Activated CD4-positive, alpha-beta T cell treated with anti-CD3 and anti-CD28 coated beads, Interleukin-2, amount 50 U/mL, for 48 hours (primary cell): Measurements from ENCODE around the gene MAPK7.

Experiments
- DNase-seq, 2 experiments: peaks; one replicate each; pipeline ENCODE4 v3.0.0-alpha.2; 2020

MAPK7 gene

DNA sequence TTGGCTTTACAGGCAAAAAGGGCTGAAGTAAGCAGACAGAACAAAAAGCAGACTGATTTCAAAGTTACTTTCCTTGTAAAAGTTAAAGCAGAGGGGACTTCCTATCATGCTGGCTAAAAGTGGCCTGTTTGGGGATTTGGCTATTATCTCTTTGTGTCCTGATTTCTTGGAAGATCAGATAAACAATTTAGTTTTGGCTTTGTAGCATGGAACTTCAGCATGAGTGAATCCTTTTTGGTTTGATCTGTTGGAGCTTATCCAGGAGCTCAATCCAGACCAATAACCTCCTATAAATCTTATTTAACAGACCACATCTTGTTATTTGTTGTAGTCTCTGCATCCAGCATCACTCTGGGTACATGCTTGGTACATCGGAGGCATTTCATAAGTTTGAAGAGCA lies 23.9 kb downstream of the MAPK7 start:
- DNase-seq = no peak

DNA sequence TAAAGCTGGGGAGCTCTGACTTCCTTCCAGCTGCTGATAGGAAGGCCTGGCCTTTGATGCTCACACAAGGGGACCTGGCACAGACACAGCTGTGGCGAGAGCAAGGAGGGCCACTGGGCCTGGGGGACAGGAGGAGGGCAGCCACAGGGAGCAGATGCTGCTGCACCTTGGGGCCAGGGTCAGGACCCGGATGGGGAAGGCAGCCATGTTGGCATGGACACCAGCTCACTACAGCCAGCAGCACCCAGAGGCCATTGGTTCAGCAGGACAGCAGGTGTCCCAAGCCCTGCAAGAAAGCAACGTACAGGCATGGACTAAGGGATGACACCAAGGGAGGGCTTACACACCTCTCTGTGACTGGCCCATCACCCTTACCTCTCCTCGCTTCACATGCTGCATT lies 24.7 kb downstream of the MAPK7 start:
- no peak for DNase-seq

DNA sequence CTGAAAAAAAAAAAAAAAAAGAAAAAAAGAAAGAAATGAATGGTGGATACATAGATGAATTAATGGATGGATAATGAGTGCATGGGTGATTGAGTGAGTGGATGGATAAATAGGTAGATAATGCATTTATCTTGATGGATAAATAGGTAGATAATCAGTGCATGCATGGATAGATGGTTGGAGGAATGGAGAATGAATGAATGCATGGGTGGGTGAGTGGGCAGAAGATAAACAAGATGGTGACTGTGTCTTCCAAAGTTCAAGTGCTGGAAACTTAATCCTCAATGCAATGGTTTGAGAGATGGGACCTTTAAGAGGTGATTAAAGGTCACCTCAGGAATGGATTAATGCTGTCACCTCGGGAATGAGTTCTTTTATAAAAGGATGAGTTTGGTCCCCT lies 26.0 kb downstream of the MAPK7 start:
- DNase-seq = no peak

DNA sequence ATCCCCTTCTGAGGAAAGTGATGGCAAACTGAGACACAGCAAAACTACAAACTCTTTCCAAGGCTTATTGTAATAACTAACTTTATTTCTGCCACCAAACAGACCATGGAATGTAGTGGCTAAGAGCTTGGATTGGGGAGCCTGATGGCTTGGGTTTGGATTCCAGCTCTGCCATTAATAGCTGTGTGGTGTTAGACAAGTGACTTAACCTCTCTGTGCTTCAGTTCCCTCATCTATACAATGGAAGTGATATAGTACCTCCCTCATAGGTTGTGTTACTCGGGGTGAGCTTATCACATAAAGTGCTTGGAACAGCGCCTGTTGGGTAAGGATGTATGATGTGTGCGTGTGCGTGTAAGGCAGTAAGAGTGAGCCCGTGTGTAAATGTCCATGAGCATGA lies 26.8 kb downstream of the MAPK7 start:
- DNase-seq = no peak

DNA sequence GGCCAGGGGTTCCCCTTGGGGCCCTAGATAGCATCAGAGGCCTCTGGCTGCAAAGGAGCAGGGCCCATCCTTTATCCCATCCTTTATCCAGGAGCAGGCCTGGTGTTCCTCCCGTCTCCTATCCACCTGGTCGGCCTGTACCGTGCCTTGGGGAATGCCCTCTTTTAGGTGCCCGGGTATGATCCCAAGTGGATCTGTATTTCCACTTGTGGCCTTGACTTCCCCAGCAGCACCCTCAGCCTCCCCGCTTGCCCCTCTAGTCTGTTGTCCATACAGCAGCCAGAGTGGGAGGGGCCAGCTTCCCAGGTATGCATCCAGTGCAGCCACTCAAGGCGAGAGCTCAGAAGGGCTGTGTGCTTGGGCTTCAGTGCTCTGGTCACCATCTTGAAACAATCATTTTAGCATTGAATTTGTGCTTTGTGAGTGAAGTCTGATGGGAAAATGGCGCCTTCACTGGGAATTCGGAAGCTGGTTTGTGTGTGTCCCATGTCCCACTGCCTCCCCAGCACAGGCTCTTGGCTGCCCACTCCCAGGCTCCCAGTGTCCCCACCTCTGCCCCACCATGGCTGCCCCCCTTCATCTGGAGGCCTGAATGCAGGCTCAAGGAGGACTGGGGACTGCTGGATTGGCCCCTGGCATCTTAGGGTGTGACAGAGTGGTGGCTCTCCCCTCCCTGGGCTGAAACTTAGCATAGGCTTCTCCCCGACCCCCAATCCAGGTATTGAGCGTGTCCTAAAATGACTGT lies 29.5 kb downstream of the MAPK7 start:
- no peak for DNase-seq

DNA sequence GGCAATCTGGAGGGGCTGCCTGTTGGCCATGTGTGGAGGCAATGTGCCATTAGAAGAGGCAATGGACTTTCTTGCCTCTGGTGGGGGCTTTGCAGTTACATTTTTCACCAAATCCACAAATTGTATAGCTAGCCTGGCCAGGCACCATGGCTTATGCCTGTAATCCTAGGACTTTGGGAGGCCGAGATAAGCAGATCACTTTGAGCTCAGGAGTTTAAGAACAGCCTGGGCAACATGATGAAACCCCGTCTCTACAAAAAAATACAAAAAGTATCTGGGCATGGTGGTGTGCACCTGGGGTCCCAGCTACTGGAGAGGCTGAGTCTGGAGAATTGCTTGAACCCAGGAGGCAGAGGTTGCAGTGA lies 30.0 kb downstream of the MAPK7 start:
- no peak for DNase-seq

DNA sequence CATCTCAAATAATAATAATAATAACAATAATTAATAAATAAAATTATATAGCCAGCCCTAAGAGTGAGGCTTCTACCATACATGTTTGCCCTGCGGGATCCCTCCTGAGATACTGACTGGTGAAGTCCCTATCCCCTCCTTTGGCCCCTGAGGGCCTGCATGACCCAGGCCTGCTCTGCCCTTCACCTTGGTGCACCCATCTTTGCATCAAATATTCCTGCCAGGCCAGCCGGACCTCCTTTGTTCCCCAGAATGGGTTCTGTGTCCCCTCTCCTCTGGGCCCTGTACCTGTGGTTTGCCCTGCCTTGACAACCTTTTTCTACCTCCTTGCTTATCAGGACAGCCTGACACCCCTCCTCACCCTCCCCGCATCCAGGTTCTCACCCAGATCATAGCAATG lies 30.8 kb downstream of the MAPK7 start:
- DNase-seq = no peak

DNA sequence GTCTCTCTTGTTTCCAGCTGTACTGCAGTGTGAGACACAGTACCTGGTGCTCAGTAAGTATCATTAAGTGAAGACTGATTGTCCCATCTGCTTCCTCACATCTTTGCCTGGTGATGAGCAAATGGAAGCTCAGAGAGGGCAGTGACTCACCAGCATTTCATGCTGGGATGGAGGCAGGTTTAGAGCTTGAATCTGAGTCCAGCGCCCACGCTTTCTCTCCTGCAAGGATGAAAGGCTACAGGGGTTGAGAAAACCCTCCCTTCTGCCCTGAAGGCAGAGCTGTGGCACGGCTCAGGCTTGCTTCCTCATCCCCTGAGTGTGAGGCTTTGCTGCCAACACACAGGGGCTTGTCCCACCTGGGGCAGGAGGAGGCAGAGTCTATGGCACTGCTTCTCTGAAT lies 31.2 kb downstream of the MAPK7 start:
- DNase-seq = peak in 1 of 2 experiments; percentile 23

DNA sequence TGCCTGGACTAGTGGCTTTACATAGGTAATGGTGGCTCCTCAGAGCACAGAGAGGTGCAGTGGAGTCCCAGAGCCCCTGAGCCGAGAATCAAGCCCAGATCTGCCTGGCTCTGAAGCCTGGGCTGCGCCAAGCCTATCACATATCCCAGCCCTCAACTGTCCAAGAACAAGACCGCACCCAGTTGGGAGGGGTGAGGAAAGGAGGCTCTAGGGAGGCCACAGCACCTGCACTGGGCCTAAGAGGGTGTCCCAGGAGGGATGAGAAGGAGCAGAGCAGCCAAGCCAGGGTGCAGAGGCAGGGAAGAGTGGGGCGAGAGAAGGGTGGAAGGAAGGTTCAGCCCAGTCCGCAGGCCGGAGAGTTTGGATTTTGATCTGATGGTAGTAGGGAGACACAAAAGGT lies 31.8 kb downstream of the MAPK7 start:
- no peak for DNase-seq

DNA sequence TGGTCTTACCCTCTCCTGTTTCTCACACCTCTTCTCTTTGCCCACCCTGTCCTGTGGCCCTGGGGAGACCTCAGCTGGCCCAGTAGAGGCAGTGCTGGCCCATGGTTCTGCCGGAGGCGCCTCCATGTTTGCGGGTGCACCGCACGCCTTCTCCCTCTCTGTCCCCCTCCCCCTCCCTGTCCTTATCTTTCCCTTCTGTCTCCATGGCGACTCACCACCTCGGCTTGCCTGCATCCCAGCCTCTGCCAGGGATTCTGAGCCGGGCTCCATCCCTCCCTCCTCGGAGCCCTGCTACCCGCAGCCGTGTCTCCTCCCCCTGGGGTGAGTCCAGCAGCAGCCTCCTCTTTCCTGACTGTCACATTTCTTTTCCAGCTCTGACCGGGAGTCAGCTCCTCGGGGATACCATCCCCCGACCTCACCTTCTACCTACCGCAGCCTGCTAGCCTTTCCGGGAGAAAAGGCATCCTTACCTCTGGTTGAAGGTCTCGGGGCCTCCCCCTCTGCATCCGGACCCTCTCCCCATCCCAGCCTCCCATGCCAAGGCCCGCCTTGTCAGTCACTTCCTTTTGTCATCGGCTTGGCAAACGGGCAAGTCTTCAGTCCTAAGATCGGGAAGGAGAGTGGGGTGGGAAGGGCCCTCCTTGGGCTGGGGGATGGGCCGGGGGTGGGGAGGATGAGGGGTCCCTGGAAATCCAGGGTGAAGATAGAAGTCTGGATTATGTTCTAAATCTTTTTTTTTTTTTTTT lies 32.8 kb downstream of the MAPK7 start, which contains the start of gene RNF112:
Gene RNF112, plus strand, starts transcription at position 358 of the 746 bp plus-strand sequence. Its CDS starts 177 bp downstream, at position 535.
- DNase-seq = no peak

DNA sequence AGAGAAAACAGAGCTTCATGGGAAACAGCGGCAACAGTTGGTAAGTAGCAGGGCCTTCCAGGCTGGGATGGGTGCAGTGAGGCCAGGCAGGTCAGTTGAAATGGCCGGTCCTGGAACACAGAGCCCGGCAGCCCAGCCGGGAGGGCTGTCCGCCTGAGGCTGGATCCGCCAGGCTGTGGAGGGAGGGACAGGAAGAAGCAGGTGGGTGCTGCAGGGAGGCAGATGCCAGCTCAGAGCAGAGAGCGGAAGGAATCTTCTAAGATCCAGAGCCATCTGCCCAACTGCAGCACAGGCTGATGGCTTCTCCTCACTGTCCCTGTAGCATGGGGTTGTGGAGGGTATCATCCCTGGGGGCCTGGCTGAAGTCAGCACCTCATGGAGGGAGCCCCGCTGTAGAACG lies 33.3 kb downstream of the MAPK7 start:
- DNase-seq = no peak

DNA sequence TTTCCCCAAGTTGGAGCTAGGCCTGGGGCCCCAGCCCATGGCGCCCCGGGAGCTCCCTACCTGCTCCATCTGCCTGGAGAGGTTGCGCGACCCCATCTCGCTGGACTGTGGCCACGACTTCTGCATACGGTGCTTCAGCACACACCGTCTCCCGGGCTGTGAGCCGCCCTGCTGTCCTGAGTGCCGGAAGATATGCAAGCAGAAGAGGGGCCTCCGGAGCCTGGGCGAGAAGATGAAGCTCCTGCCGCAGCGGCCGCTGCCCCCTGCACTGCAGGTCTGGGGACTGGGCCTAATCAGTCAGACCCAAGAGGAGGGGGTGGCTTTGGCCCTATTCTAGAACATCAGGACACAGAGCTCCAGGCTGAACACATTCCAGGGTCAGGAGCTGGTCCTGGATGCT lies 34.2 kb downstream of the MAPK7 start:
- no peak for DNase-seq

DNA sequence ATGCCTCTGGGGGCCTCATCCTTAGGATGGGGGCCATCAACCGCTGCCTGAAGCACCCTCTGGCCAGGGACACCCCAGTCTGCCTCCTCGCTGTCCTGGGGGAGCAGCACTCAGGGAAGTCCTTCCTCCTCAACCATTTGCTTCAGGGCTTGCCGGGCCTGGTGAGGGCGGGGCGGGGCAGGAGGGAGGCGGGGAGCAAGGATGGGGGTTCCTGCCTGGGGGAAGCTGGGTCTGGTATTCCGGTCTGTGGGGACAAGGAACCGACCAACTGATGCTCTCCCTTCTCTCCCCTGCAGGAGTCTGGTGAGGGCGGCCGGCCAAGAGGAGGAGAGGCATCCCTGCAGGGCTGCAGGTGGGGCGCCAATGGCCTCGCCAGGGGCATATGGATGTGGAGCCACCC lies 34.7 kb downstream of the MAPK7 start:
- DNase-seq = no peak

DNA sequence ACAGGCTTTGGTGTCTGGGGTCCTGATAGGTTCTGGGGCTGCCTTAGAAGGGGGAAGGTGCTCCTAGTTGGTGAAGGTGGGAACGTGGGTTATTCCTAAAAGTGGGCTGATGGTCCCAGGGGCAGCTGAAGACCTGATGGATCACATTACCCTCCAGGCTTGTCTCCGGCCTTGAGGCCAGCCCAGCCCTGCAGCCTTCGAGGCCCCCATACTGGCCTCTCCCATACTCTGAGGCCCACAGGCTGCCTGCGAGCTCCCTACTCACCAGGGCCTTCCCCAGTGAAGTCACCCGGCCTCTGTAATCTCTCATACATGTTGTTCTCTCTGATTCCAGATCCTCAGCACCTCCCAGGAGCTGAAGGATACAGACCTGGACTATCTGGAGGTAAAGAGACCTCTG lies 35.5 kb downstream of the MAPK7 start:
- DNase-seq = no peak

DNA sequence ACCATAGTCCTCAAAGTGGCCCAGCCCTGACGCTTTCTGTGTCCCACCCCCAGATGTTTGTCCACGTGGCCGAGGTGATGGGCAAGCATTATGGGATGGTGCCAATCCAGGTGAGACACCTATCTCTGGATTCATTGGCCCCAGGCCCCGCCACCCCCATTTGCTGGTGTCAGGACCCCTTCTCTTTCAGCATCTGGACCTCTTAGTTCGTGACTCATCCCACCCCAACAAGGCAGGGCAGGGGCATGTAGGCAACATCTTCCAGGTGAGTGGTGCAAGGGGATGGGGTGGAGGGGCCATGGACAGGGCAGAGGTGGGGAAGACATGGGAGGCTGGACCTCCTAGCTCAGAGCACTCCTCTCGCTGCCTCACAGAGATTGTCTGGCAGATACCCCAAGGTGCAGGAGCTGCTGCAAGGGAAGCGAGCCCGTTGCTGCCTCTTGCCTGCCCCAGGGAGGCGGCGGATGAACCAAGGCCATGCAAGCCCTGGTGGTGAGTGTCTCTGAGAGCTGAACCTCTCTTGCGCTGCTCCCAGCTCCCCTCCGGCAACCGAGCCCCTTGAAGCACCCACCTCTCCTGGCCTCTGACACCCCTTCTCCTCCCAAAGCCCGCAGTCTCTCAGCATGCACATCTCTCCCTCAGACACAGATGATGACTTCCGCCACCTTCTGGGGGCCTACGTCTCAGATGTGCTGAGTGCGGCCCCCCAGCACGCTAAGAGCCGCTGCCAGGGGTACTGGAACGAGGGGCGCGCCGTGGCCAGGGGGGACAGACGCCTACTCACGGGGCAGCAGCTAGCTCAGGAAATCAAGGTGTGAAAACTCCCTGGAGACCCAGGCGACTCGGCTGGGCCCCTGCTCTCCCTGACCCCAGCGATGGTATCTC lies 36.3 kb downstream of the MAPK7 start:
- no peak for DNase-seq

DNA sequence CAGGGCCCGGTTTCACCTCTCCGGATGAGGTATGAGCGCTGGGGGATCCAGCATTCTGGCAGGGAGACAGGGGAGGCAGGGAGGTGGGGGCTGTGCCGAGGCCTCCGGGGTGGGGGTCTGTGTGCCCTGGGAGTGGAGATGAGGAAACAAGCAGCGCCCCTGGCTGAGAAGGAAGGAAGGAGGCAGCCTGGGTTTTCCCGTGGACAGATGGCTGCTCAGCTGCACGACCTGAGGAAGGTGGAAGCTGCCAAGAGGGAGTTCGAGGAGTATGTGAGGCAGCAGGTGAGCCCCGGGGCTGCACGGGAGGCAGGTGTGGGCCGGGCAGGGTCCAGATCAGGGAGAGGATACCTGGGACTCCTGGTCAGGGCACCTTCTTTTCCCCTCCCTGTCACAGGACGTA lies 37.0 kb downstream of the MAPK7 start:
- DNase-seq = no peak

DNA sequence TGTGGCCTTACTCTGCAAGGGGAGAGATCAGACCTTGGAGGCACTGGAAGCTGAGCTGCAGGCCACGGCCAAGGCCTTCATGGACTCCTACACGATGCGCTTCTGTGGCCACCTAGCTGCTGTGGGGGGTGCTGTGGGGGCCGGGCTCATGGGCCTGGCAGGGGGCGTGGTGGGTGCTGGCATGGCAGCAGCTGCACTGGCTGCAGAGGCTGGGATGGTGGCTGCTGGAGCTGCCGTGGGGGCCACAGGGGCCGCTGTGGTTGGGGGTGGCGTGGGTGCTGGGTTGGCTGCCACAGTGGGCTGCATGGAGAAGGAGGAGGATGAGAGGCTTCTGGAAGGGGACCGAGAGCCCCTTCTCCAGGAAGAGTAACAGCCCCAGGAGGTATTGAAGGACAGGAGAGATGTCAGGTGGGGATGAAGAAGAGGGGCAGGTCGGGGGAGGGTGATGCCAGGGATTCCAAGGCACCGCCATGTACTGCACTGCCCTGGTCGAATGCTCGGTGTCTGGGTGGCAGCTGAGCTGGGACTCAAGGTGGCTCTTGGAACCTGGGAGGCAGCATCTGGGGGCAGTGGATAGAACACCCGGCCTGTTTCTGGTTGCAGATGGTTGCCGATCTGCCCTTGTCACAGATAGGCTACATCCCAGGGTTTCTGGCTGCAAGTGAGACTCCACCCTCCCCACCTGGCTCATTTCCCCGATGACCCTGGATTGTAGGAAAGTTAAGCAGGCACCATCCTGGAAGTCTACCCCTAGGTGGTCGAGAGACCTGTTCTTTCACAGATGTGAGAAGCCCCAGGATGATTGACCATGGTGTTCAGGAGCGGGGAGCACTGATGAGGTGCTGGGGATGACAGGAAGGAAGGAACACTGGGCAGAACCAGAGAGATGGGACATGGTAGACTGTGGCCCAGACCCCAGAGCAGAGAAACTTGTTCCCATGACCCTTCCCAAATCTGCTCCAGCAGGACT lies 37.8 kb downstream of the MAPK7 start:
- no peak for DNase-seq

DNA sequence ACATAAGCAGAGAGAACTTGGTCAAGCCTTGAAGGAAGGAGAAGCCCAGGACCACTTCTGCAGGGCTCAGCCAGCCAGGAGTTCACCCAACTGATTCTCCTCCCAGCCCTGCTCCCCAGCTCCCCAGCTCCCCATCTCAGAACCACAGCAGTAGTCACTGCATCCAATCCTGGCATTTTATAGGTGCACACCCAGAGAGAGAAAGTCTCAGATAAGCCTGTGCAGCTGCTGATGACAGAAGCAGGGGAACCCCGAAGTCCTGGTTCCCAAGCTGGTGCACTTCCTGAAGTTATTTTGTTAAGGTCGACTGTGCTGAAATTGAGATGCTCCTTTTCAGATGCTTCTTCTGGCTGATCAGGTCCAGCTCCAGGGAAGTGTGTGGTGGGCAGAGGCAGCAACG lies 39.3 kb downstream of the MAPK7 start:
- no peak for DNase-seq

DNA sequence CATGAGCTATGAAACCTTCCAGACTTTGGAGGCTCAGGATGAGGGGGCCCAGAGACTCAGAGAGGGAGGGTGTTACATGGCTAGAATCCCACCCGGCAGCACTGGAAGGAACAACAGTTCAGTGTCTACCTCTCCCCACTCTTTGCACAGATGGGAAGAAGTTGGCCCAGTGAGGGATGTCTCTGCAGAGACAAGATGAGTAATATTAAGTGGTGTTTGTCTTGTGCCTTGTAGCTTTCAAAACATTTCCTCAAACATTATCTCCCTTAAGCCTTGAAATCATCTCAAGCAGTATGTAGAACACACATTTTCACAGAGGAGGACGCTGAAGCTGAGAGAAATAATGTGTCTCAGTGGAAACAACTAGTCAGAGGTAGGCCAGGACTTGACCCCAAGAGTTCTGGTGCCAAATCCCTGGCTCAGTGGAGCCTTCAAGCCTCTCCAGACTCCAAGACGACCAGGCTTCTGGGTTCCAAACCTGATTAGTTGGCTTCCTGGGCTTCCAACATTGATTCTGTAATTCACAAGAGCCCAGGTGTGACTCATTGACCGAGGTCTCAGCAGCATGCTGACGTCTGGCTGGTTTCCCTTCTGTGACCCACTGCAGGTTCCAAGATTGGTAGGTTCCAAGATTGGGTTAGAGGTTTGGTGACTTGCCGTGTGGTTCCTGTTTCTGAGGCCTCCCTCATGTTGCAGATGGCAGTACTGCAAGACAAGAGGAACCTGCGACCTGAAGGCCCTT lies 40.1 kb downstream of the MAPK7 start:
- DNase-seq = peak; percentile 16 to 30

DNA sequence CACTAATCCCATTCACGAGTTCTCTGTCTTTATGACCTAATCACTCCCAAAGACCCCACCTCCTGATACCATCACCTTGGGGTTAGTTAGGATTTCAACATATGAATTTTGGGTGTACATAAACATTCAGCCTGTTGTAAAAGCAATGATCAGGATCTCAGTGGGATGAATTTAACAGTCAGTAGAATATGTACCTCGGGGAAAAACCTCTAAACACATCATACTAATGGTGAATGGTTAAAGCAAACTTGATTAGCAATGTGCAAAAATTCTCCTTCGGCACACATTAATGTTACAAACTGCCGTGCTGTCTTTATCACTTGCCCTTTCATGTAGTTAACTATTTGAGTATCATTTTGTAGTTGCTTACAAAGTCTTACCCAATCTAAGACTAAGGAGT lies 42.9 kb downstream of the MAPK7 start:
- DNase-seq = no peak

DNA sequence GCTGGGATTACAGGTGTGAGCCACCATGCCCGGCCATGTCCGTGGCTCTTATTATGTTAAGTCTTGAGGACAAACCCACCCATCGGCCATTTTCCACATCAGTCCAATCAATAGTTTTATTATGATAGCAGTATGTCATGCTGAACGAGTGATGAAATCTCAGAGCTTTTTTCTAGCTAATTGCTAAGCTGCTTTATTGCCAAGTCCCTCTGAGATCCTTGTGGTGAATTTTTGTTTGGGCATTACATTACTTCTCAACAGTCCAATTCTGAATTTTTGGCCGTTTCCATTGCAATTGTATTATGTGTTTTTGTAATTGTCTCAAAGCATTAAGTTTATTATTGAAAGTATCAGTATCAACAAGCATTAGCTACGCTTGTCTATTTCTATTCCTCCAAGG lies 43.6 kb downstream of the MAPK7 start:
- DNase-seq = no peak
